Transverse colon (tissue), 4 donors: ENCODE measurements around the gene KRTAP5-10. TPM values are rescaled to one million over a fixed set of nuclear protein-coding genes. Genes with fewer than 3 reads are reported as not detected.
"Not testable (repeated sequence)": the region's sequence is repeated elsewhere in the genome, so short reads cannot be mapped to it uniquely, and the experiment has no call there.

ENCODE experiments used
- DNase-seq: peaks from one replicate; pipeline ENCODE4 v3.0.0-alpha.2; 2019
- H3K27ac ChIP-seq, 4 donors: fragments of 200-600 bp; sonication (generic); 2 replicates each; pipeline ENCODE4 v1.5.1; 2016 to 2018; ENCODE audit warnings: inconsistent platforms in 4 of 4
- H3K27me3 ChIP-seq: fragments of 200-600 bp; sonication (generic); 2 replicates; pipeline ENCODE4 v1.5.1; 2017; ENCODE audit warnings: inconsistent platforms
- H3K36me3 ChIP-seq, 4 donors: fragments of 200-600 bp; sonication (generic); 2 replicates each; pipeline ENCODE4 v1.5.1; 2017 to 2019; ENCODE audit warnings: inconsistent platforms in 4 of 4
- H3K4me1 ChIP-seq, 4 donors: fragments of 200-600 bp; sonication (generic); 2 replicates each; pipeline ENCODE4 v1.5.1; 2017 to 2020; ENCODE audit warnings: inconsistent platforms in 4 of 4
- H3K4me3 ChIP-seq, 4 donors: fragments of 200-600 bp; sonication (generic); 1 replicate in 1 of 4; 2 replicates in 3 of 4; pipeline versions ENCODE4 v1.5.1 to v1.6.1; 2017 to 2019; ENCODE audit warnings: inconsistent platforms in 4 of 4
- H3K9me3 ChIP-seq, 2 donors: fragments of 200-600 bp; sonication (generic); 2 replicates each; pipeline ENCODE4 v1.5.1; 2017 to 2019; ENCODE audit warnings: inconsistent platforms in 2 of 2
- CTCF ChIP-seq, 5 experiments: fragments of 200-600 bp in 3 of 5; fragments of 450-650 bp in 2 of 5; sonication (generic) in 3 of 5; IDR thresholded peaks; 1 replicate in 2 of 5; 2 replicates in 3 of 5; pipeline ENCODE4 v1.5.1; 2016 to 2017; ENCODE audit warnings: antibody characterized with exemption in 5 of 5, inconsistent platforms in 3 of 5, mild to moderate bottlenecking in 2 of 5, moderate library complexity in 1 of 5
- EP300 ChIP-seq: sonication (generic); formaldehyde crosslinking; IDR thresholded peaks from one replicate; pipeline ENCODE4 v1.6.1; 2017; ENCODE audit warnings: antibody characterized with exemption, low read depth
- POLR2A ChIP-seq: fragments of 450-650 bp; IDR thresholded peaks from one replicate; pipeline ENCODE4 v1.6.1; 2016; ENCODE audit warnings: antibody characterized with exemption, mild to moderate bottlenecking, moderate library complexity
- POLR2AphosphoS5 ChIP-seq, 3 donors: sonication (generic); formaldehyde crosslinking; IDR thresholded peaks; one replicate each; pipeline ENCODE4 v1.6.1; 2016; ENCODE audit warnings: antibody characterized with exemption in 3 of 3
- WGBS, 2 donors: methylation state at CpG; one replicate each; pipeline ENCODE4 v1.1.5; 2018; ENCODE audit warnings: low coverage in 1 of 2; 5-methylcytosine and 5-hydroxymethylcytosine counted together
- in situ Hi-C, 4 donors: fragments of 200-750 bp; cut with MboI; loops; one replicate each; pipeline versions ENCODE4 v1.15.0 to v1.15.1; 2017; ENCODE audit warnings: low sequenced_read_pairs in 3 of 4, low pct_ligation_motif_present in 1 of 4, low pct_unique_long_range_greater_than_20kb in 1 of 4
- intact Hi-C: fragments of 100-400 bp; cut with DNase I; formaldehyde crosslinking; loops from one replicate; pipeline ENCODE4 v1.15.1; 2023; ENCODE audit warnings: low total_unique reads
- total RNA-seq, 4 donors: library from RNA; depleted of rRNA; stranded (reverse); fragments of >200 nt; gene quantifications; one replicate each; pipeline ENCODE4 v1.1.0, GENCODE V29; 2016

The KRTAP5-10 gene
- 1 to 10 TPM in 1 of 4 donors, not detected in 3; 1.8 TPM for total RNA-seq

- 19 to 43% methylated on average over 1 to 2 of the region's 5 CpGs for WGBS, 2 donors
- no peak within 1 kb of the TSS for H3K27ac ChIP-seq
- no peak for DNase-seq
- no peaks in the 10 kb centered on the region for H3K9me3 ChIP-seq
- in situ Hi-C loops (no loop called here), intact Hi-C loops (loop anchor here (5.0 kb wide), 1 partner anchor 1142 kb away; no protein-coding TSS in a partner anchor)
- H3K27me3 ChIP-seq: peaks cover 15% of the 10 kb centered on the region
- H3K4me1 ChIP-seq: peaks cover 0 to 3% (median 0%) of the 10 kb centered on the region in 4 donors
- TF ChIP-seq POLR2A (no peak), CTCF (IDR thresholded peaks at IDR 0.05) (no peak), POLR2AphosphoS5 (IDR thresholded peaks at IDR 0.05) (no peak), EP300 (no peak)
- no peak within 1 kb of the TSS for H3K4me3 ChIP-seq
- H3K36me3 ChIP-seq: no peaks in the 10 kb centered on the region
Observed at GRCh38 chr11:71565263-71565662, at the start of gene KRTAP5-10. Gene KRTAP5-10 (plus strand): TSS chr11:71565563. CDS start chr11:71565588, 25 bp downstream.

- DNase-seq: no peak
- Histone ChIP-seq H3K4me3 (no peak overlapping the region), H3K9me3 (no peaks in the 10 kb centered on the region), H3K27ac (no peak overlapping the region), H3K4me1 (no peaks in the 10 kb centered on the region), H3K27me3 (no peaks in the 10 kb centered on the region), H3K36me3 (no peaks in the 10 kb centered on the region)
- intact Hi-C loops (no loop called here), in situ Hi-C loops (no loop called here)
- TF ChIP-seq POLR2AphosphoS5 (IDR thresholded peaks at IDR 0.05): no peak
- WGBS, 2 donors: 95 to 100% methylated on average over 1 to 28 of the region's 55 CpGs
Observed at GRCh38 chr11:71518506-71519471, 46.6 kb upstream of the KRTAP5-10 start.

- Histone ChIP-seq H3K36me3 (no peaks in the 10 kb centered on the region), H3K27me3 (no peaks in the 10 kb centered on the region), H3K4me3 (no peak overlapping the region), H3K9me3 (no peaks in the 10 kb centered on the region), H3K27ac (no peak overlapping the region), H3K4me1 (no peaks in the 10 kb centered on the region)
- no peak for TF ChIP-seq POLR2A
- 85% methylated on average over 10 of the region's 10 CpGs; no CpG with 5 or more reads in 1 of the 2 donors for WGBS, 2 donors
- intact Hi-C loops: no loop called here
- in situ Hi-C loops: no loop called here
- no peak for DNase-seq
Observed at GRCh38 chr11:71519546-71519945, 45.8 kb upstream of the KRTAP5-10 start.

- in situ Hi-C loops: no loop called here
- whole genome bisulfite sequencing, 2 donors: 72% methylated on average over 3 of the region's 3 CpGs; no CpG with 5 or more reads in 1 of the 2 donors
- Histone ChIP-seq H3K4me1 (no peaks in the 10 kb centered on the region), H3K27ac (no peak overlapping the region), H3K9me3 (no peaks in the 10 kb centered on the region), H3K4me3 (no peak overlapping the region), H3K36me3 (no peaks in the 10 kb centered on the region), H3K27me3 (no peaks in the 10 kb centered on the region)
- intact Hi-C loops: no loop called here
- TF ChIP-seq CTCF (IDR thresholded peaks at IDR 0.05) (no peak), POLR2AphosphoS5 (IDR thresholded peaks at IDR 0.05) (no peak), EP300 (no peak), POLR2A (no peak)
- no peak for DNase-seq
Observed at GRCh38 chr11:71525188-71525937, 40.0 kb upstream of the KRTAP5-10 start.

GRCh38 chr11:71525938-71526495 lies 39.3 kb upstream of the KRTAP5-10 start:
- no peaks in the 10 kb centered on the region for H3K36me3 ChIP-seq
- TF ChIP-seq POLR2AphosphoS5 (IDR thresholded peaks at IDR 0.05): no peak
- TF ChIP-seq EP300: no peak
- intact Hi-C loops: no loop called here
- no peak for DNase-seq
- no peaks in the 10 kb centered on the region for H3K4me1 ChIP-seq
- no peak overlapping the region for H3K27ac ChIP-seq
- in situ Hi-C loops: no loop called here
- H3K4me3 ChIP-seq: no peak overlapping the region
- H3K9me3 ChIP-seq: no peaks in the 10 kb centered on the region
- 70 to 78% methylated on average over 1 to 2 of the region's 2 CpGs for WGBS, 2 donors
- no peaks in the 10 kb centered on the region for H3K27me3 ChIP-seq

GRCh38 chr11:71526796-71527575 lies 38.4 kb upstream of the KRTAP5-10 start, which contains the start of gene KRTAP5-7:
Gene KRTAP5-7 (plus strand): TSS chr11:71527267. CDS start chr11:71527301, 34 bp downstream.
- 17 to 52% methylated on average over 2 to 8 of the region's 10 CpGs for WGBS, 2 donors
- H3K4me3 ChIP-seq, intact Hi-C loops, DNase-seq, H3K36me3 ChIP-seq, H3K9me3 ChIP-seq, H3K27me3 ChIP-seq, in situ Hi-C loops, H3K27ac ChIP-seq, H3K4me1 ChIP-seq: not testable (repeated sequence)
